WTC11 (cell line): ENCODE measurements around the gene ENG. TPM values are rescaled to one million over a fixed set of nuclear protein-coding genes. Genes with fewer than 3 reads are reported as not detected.

Experiments used
- ATAC-seq: fragments of 200-7000 bp; cut with Tn5 transposase; 2 replicates; pipeline ENCODE4 v1.10.0; 2021; ENCODE audit warnings: mild to moderate bottlenecking, moderate library complexity
- CTCF ChIA-PET: fragments of 300-600 bp; sonication (Branson Sonifier 250); formaldehyde crosslinking; loops from one replicate; lab custom pipeline; 2021; ENCODE audit warnings: antibody characterized with exemption; lab: Charles Lee
- POLR2A ChIA-PET: fragments of 350-600 bp; sonication (Branson Sonifier 250); formaldehyde crosslinking; loops from one replicate; lab custom pipeline; 2021; ENCODE audit warnings: antibody characterized with exemption; lab: Charles Lee
- DNase-seq: peaks from one replicate; pipeline ENCODE4 v3.0.0; 2021; ENCODE audit warnings: low spot score
- H3K27ac Mint-ChIP-seq: 2 replicates; pipeline ENCODE4 v1.8.0; 2021; ENCODE audit warnings: mixed read lengths
- H3K27me3 Mint-ChIP-seq: 2 replicates; pipeline ENCODE4 v1.8.0; 2021; ENCODE audit warnings: low read depth, mild to moderate bottlenecking, moderate library complexity, mixed read lengths
- H3K36me3 Mint-ChIP-seq: 2 replicates; pipeline ENCODE4 v1.8.0; 2021; ENCODE audit warnings: mixed read lengths
- H3K4me1 Mint-ChIP-seq: 2 replicates; pipeline ENCODE4 v1.8.0; 2022; ENCODE audit warnings: mixed read lengths
- H3K4me3 Mint-ChIP-seq: 2 replicates; pipeline ENCODE4 v1.8.0; 2021; ENCODE audit warnings: mild to moderate bottlenecking, moderate library complexity, mixed read lengths
- H3K9me3 Mint-ChIP-seq: 2 replicates; pipeline ENCODE4 v1.8.0; 2021; ENCODE audit warnings: mixed read lengths
- ARID4B ChIP-seq: sonication (generic); formaldehyde crosslinking; IDR thresholded peaks from 2 replicates; pipeline ENCODE4 v1.8.0; 2023; ENCODE audit warnings: missing genetic modification reagents, mild to moderate bottlenecking, borderline replicate concordance
- ATF1 ChIP-seq: sonication (generic); formaldehyde crosslinking; IDR thresholded peaks from 2 replicates; pipeline ENCODE4 v1.8.1; 2023; ENCODE audit warnings: mild to moderate bottlenecking, moderate library complexity, missing genetic modification reagents
- ERG ChIP-seq: fragments of 250-450 bp; sonication (Bioruptor Pico); IDR thresholded peaks from 2 replicates; pipeline ENCODE4 v1.8.0; 2021; ENCODE audit warnings: mild to moderate bottlenecking
- HMGXB4 ChIP-seq: sonication (generic); formaldehyde crosslinking; IDR thresholded peaks from 2 replicates; pipeline ENCODE4 v1.8.1; 2023; ENCODE audit warnings: mild to moderate bottlenecking, moderate library complexity, missing genetic modification reagents
- KAT7 ChIP-seq: sonication (generic); formaldehyde crosslinking; IDR thresholded peaks from 2 replicates; pipeline ENCODE4 v1.8.1; 2023; ENCODE audit warnings: missing genetic modification reagents, mild to moderate bottlenecking, borderline replicate concordance
- PREB ChIP-seq: sonication (generic); formaldehyde crosslinking; IDR thresholded peaks from 2 replicates; pipeline ENCODE4 v1.8.1; 2022; ENCODE audit warnings: mild to moderate bottlenecking, missing genetic modification reagents, moderate library complexity, borderline replicate concordance
- USF1 ChIP-seq: sonication (generic); formaldehyde crosslinking; IDR thresholded peaks from 2 replicates; pipeline ENCODE4 v1.8.0; 2022; ENCODE audit warnings: mild to moderate bottlenecking, missing genetic modification reagents
- ZNF423 ChIP-seq: fragments of 250-450 bp; sonication (Bioruptor Pico); IDR thresholded peaks from 2 replicates; pipeline ENCODE4 v2.1.2; 2022; ENCODE audit warnings: mild to moderate bottlenecking, moderate library complexity
- ZSCAN18 ChIP-seq: fragments of 250-450 bp; sonication (Bioruptor Pico); IDR thresholded peaks from 2 replicates; pipeline ENCODE4 v2.1.2; 2022; ENCODE audit warnings: mild to moderate bottlenecking, moderate library complexity
- total RNA-seq: library from RNA; stranded (reverse); gene quantifications from 3 replicates; pipeline ENCODE4 v1.2.3, GENCODE V29; 2021

The ENG gene
- total RNA-seq, 1 experiment from 2014 or later = 4.4 TPM

GRCh38 chr9:127780126-127780885 lies 74.2 kb downstream of the ENG start:
- POLR2A ChIA-PET = interaction anchor here (0.7 to 1.2 kb wide), 3 partner anchors 9 to 910 kb away, joined by 4 to 7 read pairs (median 4); no protein-coding TSS in a partner anchor
- Mint-ChIP-seq H3K36me3 (no peaks in the 10 kb centered on the region), H3K4me3 (no peak overlapping the region), H3K4me1 (peaks cover 23% of the 10 kb centered on the region), H3K27ac (no peak overlapping the region), H3K27me3 (no peaks in the 10 kb centered on the region), H3K9me3 (no peaks in the 10 kb centered on the region)
- no peak for ATAC-seq
- DNase-seq = no peak
- no peak for TF ChIP-seq ATF1
- TF ChIP-seq HMGXB4 (CRISPR knock-in tag) = peak; percentile 52; the same call in 1 of the 2 replicates
- peak; percentile 64 for TF ChIP-seq ZNF423 (CRISPR knock-in tag)
- TF ChIP-seq ARID4B (CRISPR knock-in tag) = no peak
- no peak for TF ChIP-seq ZSCAN18 (CRISPR knock-in tag)
- CTCF ChIA-PET = interaction anchor here (0.7 to 2.9 kb wide), 10 partner anchors 9 to 172 kb away, joined by 3 to 26 read pairs (median 3); partner anchors contain the start of gene TOR2A

- POLR2A ChIA-PET = interaction anchor here (0.9 to 1.2 kb wide), 2 partner anchors 16 to 48 kb away, joined by 4 to 7 read pairs; no protein-coding TSS in a partner anchor
- ATAC-seq (peak; percentile 13; the same call in 1 of the 2 replicates), DNase-seq (no peak)
Observed at GRCh38 chr9:127779136-127779981, 75.1 kb downstream of the ENG start.

More at GRCh38 chr9:127779136-127779981, 75.1 kb downstream of the ENG start:
- Mint-ChIP-seq H3K9me3 (no peaks in the 10 kb centered on the region), H3K27me3 (no peaks in the 10 kb centered on the region), H3K36me3 (no peaks in the 10 kb centered on the region), H3K4me3 (no peak overlapping the region), H3K4me1 (peaks cover 23% of the 10 kb centered on the region), H3K27ac (no peak overlapping the region)
- CTCF ChIA-PET = interaction anchor here (0.6 to 2.9 kb wide), 11 partner anchors 8 to 171 kb away, joined by 3 to 26 read pairs (median 4); partner anchors contain the start of genes ST6GALNAC4 and TOR2A
- TF ChIP-seq USF1 = 0 out of 2 replicates have a peak, but pooled peaks have one; percentile 14
- TF ChIP-seq ERG (CRISPR knock-in tag) = no peak
- TF ChIP-seq PREB (CRISPR knock-in tag) = no peak
- TF ChIP-seq KAT7 (CRISPR knock-in tag) = no peak
